Activated T-cell treated with anti-CD3 and anti-CD28 coated beads, Interleukin-2, amount 50 U/mL, for 72 hours (primary cell): ENCODE data around the gene LLGL1. TPM values are rescaled to one million over a fixed set of nuclear protein-coding genes. Genes with fewer than 3 reads are reported as not detected.

ENCODE experiments used
- ATAC-seq, 2 donors: fragments of 150-1000 bp; cut with Tn5 transposase; replicated peaks in 1 of 2; 2 replicates each; pipeline ENCODE4 v1.10.0; 2021; ENCODE audit warnings: moderate library complexity in 2 of 2, mild to moderate bottlenecking in 1 of 2
- DNase-seq, 2 donors: peaks; one replicate each; pipeline ENCODE4 v3.0.0; 2021 to 2022; ENCODE audit warnings: mixed read lengths in 1 of 2
- H3K27ac Mint-ChIP-seq: one replicate; pipeline ENCODE4 v1.8.0; 2022; ENCODE audit warnings: mild to moderate bottlenecking, moderate library complexity, mixed read lengths
- H3K27me3 Mint-ChIP-seq: one replicate; pipeline ENCODE4 v1.8.0; 2022; ENCODE audit warnings: low read depth, mixed read lengths
- H3K36me3 Mint-ChIP-seq, 2 donors: one replicate each; pipeline ENCODE4 v1.8.0; 2022; ENCODE audit warnings: mixed read lengths in 2 of 2, mild to moderate bottlenecking in 1 of 2; ENCODE audit not compliant: insufficient read depth in 2 of 2
- H3K4me1 Mint-ChIP-seq: one replicate; pipeline ENCODE4 v1.8.0; 2022; ENCODE audit warnings: low read depth, mixed read lengths
- H3K4me3 Mint-ChIP-seq, 2 donors: one replicate each; pipeline ENCODE4 v1.8.0; 2022; ENCODE audit warnings: mild to moderate bottlenecking in 2 of 2, mixed read lengths in 2 of 2, moderate library complexity in 2 of 2
- H3K9me3 Mint-ChIP-seq, 2 donors: one replicate each; pipeline ENCODE4 v1.8.0; 2022; ENCODE audit warnings: mixed read lengths in 2 of 2
- total RNA-seq, 2 donors: library from RNA; stranded (reverse); gene quantifications; one replicate each; pipeline ENCODE4 v1.2.3, GENCODE V29; 2022

The LLGL1 gene
- total RNA-seq, 2 donors from 2014 or later: 18.5 to 18.6 TPM

- no peaks in the 10 kb centered on the region for H3K9me3 Mint-ChIP-seq
- H3K4me1 Mint-ChIP-seq: peaks cover 23% of the 10 kb centered on the region
- ATAC-seq (no peak), DNase-seq (no peak)
- peak overlapping the region; percentile 87 to 95 for H3K4me3 Mint-ChIP-seq
- H3K36me3 Mint-ChIP-seq: peaks cover 2% of the 10 kb centered on the region in 2 donors
- H3K27ac Mint-ChIP-seq: peak overlapping the region; percentile 5
- H3K27me3 Mint-ChIP-seq: no peaks in the 10 kb centered on the region
Observed at GRCh38 chr17:18226284-18226945, 980 bp downstream of the LLGL1 start.

- Mint-ChIP-seq H3K9me3 (no peaks in the 10 kb centered on the region), H3K27ac (no peak overlapping the region), H3K4me1 (peaks cover 23% of the 10 kb centered on the region), H3K4me3 (no peak overlapping the region), H3K27me3 (no peaks in the 10 kb centered on the region), H3K36me3 (peaks cover 2% of the 10 kb centered on the region in 2 donors)
- DNase-seq (no peak), ATAC-seq (no peak)
Observed at GRCh38 chr17:18227635-18228034, 2.2 kb downstream of the LLGL1 start.

DNA sequence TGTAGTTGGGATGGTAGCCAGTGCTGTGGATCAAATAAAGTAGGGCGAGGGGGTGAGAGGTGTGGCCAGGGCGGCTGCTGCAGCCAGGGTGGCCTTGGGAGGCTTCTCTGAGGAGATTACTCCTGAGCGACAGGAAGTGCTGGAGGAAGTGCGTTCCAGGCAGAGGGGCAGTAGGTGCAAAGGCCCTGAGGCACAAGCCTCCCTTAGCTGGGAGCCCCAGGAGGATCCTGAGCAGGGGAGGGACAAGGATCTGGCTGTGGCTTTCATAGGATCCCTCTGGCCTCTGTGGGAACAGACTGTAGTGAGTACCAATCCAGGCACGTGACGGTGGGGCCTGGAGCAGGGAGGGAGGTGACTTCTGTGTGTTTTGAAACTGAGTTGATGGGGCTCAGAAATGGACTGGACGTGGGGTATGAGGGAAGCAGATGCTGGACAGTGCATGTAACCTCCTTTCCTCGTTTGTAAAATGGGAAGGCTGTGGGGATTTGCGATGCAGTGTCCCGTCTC is 2.8 kb downstream of the LLGL1 start:
- H3K27me3 Mint-ChIP-seq: no peaks in the 10 kb centered on the region
- H3K36me3 Mint-ChIP-seq: peaks cover 2% of the 10 kb centered on the region in 2 donors
- H3K4me3 Mint-ChIP-seq: no peak overlapping the region
- H3K9me3 Mint-ChIP-seq: no peaks in the 10 kb centered on the region
- DNase-seq (no peak), ATAC-seq (no peak)
- peaks cover 23% of the 10 kb centered on the region for H3K4me1 Mint-ChIP-seq
- H3K27ac Mint-ChIP-seq: no peak overlapping the region

- no peak for ATAC-seq
- Mint-ChIP-seq H3K27me3 (no peaks in the 10 kb centered on the region), H3K4me1 (peaks cover 23% of the 10 kb centered on the region), H3K4me3 (no peak overlapping the region), H3K36me3 (peaks cover 2% of the 10 kb centered on the region in 2 donors), H3K9me3 (no peaks in the 10 kb centered on the region), H3K27ac (no peak overlapping the region)
- DNase-seq: no peak
Observed at GRCh38 chr17:18229254-18229653, 3.8 kb downstream of the LLGL1 start.

DNA sequence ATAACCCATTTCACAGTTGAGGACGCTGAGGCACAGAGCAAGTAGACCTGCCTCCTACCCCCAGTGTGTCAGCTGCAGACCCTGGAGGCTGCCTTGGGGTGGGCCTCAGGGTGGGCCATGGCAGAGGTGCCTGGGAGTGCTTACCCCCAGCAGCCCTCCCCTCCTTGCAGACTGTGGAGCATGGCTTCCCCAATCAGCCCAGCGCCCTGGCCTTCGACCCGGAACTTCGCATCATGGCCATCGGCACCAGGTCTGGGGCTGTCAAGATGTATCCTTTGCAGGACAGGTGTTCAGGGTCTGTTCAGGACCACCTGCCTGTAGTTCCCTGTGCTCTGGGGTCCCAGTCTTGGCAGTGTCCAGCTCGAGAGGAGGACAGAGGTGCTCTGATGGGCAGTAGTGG is 4.3 kb downstream of the LLGL1 start:
- ATAC-seq: no peak

GRCh38 chr17:18230288-18231141 is 5.1 kb downstream of the LLGL1 start:
- Mint-ChIP-seq H3K4me3 (no peak overlapping the region), H3K36me3 (peaks cover 2% of the 10 kb centered on the region in 2 donors), H3K27ac (no peak overlapping the region), H3K27me3 (no peaks in the 10 kb centered on the region), H3K9me3 (no peaks in the 10 kb centered on the region), H3K4me1 (peaks cover 32% of the 10 kb centered on the region)
- DNase-seq (no peak), ATAC-seq (no peak)

More for the DNA sequence above, 4.3 kb downstream of the LLGL1 start:
- DNase-seq: no peak
- Mint-ChIP-seq H3K27me3 (no peaks in the 10 kb centered on the region), H3K27ac (no peak overlapping the region), H3K4me1 (peaks cover 25% of the 10 kb centered on the region), H3K4me3 (no peak overlapping the region), H3K9me3 (no peaks in the 10 kb centered on the region), H3K36me3 (peaks cover 2% of the 10 kb centered on the region in 2 donors)

DNA sequence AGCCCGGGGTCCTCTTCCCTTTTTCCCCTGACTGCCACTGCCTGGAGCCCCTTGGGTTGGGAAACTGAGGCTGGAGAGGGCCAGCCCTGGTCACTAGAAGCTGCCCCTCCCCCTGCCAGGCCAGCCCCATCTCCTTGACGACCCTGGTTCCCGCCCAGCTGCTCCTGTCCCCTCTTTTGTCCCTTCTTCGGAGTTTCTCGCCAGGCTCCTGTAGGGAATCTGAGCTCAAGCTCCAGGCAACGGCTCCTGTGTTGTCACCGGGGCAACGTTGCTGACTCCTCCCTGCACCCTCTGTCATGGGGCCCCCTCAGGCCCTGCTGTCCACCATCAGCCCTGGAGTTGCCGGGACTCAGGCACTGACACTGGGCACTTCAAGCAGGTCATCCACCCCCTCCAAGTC is 5.7 kb downstream of the LLGL1 start:
- Mint-ChIP-seq H3K9me3 (no peaks in the 10 kb centered on the region), H3K27ac (no peak overlapping the region), H3K4me1 (peaks cover 34% of the 10 kb centered on the region), H3K4me3 (no peak overlapping the region), H3K27me3 (no peaks in the 10 kb centered on the region), H3K36me3 (no peaks in the 10 kb centered on the region)
- DNase-seq (no peak), ATAC-seq (no peak)

DNA sequence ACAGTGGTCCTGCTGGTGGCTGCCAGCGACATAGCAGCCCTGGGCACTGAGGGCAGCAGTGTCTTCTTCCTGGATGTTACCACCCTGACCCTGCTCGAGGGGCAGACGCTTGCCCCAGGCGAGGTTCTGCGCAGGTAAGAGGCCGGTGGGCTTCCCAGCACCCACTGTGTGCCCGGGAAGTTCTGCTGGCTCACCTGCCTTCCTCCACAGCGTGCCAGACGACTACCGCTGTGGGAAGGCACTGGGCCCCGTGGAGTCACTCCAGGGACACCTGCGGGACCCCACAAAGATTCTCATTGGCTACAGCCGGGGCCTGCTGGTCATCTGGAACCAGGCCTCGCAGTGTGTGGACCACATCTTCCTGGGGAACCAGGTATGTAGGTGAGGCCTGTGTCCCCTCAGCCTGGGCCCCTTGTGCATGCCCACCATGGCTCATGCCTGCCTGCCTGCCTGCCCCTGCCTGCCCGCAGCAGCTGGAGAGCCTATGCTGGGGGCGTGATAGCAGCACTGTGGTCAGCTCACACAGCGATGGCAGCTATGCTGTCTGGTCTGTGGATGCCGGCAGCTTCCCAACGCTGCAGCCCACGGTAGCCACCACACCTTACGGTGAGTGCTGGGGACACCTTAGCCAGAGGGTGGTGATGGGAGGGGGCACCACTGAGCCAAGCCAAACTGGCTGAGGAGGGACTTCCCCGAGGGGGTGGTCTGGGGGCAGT is 8.5 kb downstream of the LLGL1 start:
- DNase-seq (no peak), ATAC-seq (no peak)
- H3K9me3 Mint-ChIP-seq: no peaks in the 10 kb centered on the region
- H3K4me1 Mint-ChIP-seq: peaks cover 18% of the 10 kb centered on the region
- no peaks in the 10 kb centered on the region for H3K27me3 Mint-ChIP-seq
- no peaks in the 10 kb centered on the region for H3K36me3 Mint-ChIP-seq
- H3K4me3 Mint-ChIP-seq: no peak overlapping the region
- no peak overlapping the region for H3K27ac Mint-ChIP-seq

DNA sequence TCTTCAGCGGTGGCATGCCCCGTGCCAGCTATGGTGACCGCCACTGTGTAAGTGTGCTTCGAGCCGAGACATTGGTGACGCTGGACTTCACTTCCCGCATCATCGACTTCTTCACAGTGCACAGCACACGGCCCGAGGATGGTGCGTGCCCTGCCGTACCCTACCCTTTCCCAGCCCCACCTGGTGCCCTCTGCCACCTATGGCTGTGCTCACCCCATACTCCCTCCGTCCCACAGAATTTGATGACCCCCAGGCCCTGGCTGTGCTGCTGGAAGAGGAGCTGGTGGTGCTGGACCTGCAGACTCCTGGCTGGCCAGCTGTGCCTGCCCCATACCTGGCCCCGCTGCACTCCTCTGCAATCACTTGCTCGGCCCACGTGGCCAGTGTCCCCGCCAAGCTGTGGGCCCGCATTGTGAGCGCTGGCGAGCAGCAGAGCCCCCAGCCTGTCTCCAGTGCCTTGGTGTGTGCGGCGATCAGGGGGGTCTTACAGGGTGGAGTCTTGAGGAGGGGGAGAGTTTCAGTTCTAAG is 9.5 kb downstream of the LLGL1 start:
- peaks cover 18% of the 10 kb centered on the region for H3K4me1 Mint-ChIP-seq
- DNase-seq (no peak), ATAC-seq (no peak)
- H3K9me3 Mint-ChIP-seq: no peaks in the 10 kb centered on the region
- no peaks in the 10 kb centered on the region for H3K27me3 Mint-ChIP-seq
- H3K36me3 Mint-ChIP-seq: no peaks in the 10 kb centered on the region
- H3K27ac Mint-ChIP-seq: no peak overlapping the region
- H3K4me3 Mint-ChIP-seq: no peak overlapping the region

GRCh38 chr17:18235743-18236256 is 10.4 kb downstream of the LLGL1 start:
- Mint-ChIP-seq H3K4me3 (peak overlapping the region; percentile 37 to 49), H3K4me1 (peaks cover 18% of the 10 kb centered on the region), H3K27ac (peak overlapping the region; percentile 88), H3K9me3 (no peaks in the 10 kb centered on the region), H3K27me3 (no peaks in the 10 kb centered on the region), H3K36me3 (no peaks in the 10 kb centered on the region)
- peak; percentile 73 to 80 for ATAC-seq
- peak; percentile 51 to 54 for DNase-seq

DNA sequence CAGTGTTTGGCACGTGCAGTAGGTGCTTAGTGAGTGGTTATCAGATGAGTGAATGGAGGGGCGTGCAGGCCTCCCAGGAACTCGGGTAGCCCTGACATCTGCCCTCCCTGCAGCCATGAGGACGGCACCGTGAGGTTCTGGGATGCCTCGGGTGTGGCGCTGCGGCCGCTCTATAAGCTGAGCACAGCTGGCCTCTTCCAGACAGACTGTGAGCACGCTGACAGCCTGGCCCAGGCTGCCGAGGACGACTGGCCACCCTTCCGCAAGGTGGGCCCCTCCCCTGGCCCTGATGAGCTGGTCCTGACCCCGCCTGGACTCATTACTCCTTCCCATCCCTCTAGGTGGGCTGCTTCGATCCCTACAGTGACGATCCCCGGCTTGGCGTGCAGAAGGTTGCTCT is 11.1 kb downstream of the LLGL1 start:
- Mint-ChIP-seq H3K4me1 (peaks cover 18% of the 10 kb centered on the region), H3K27ac (no peak overlapping the region), H3K4me3 (no peak overlapping the region), H3K36me3 (no peaks in the 10 kb centered on the region), H3K27me3 (no peaks in the 10 kb centered on the region), H3K9me3 (no peaks in the 10 kb centered on the region)
- ATAC-seq (no peak), DNase-seq (no peak)

- no peaks in the 10 kb centered on the region for H3K36me3 Mint-ChIP-seq
- H3K9me3 Mint-ChIP-seq: no peaks in the 10 kb centered on the region
- no peak overlapping the region for H3K27ac Mint-ChIP-seq
- H3K27me3 Mint-ChIP-seq: no peaks in the 10 kb centered on the region
- DNase-seq: no peak
- no peak overlapping the region for H3K4me3 Mint-ChIP-seq
- ATAC-seq: no peak
- peaks cover 18% of the 10 kb centered on the region for H3K4me1 Mint-ChIP-seq
Observed at GRCh38 chr17:18237461-18237860, 12.0 kb downstream of the LLGL1 start.
